Activated naive CD8-positive, alpha-beta T cell (primary cell): ENCODE measurements around the gene ZNF467.

Experiments used
- H3K27ac Mint-ChIP-seq: one replicate; pipeline ENCODE4 v1.8.0; 2021; ENCODE audit warnings: mixed read lengths
- H3K27me3 Mint-ChIP-seq: one replicate; pipeline ENCODE4 v1.8.0; 2021; ENCODE audit warnings: mixed read lengths
- H3K36me3 Mint-ChIP-seq: one replicate; pipeline ENCODE4 v1.8.0; 2021; ENCODE audit warnings: mixed read lengths
- H3K4me1 Mint-ChIP-seq: one replicate; pipeline ENCODE4 v1.8.0; 2021; ENCODE audit warnings: low read depth, mixed read lengths
- H3K4me3 Mint-ChIP-seq: one replicate; pipeline ENCODE4 v1.8.0; 2021; ENCODE audit warnings: mild to moderate bottlenecking, mixed read lengths
- H3K9me3 Mint-ChIP-seq: one replicate; pipeline ENCODE4 v1.8.0; 2021; ENCODE audit warnings: low read depth, mixed read lengths

ZNF467 gene

DNA sequence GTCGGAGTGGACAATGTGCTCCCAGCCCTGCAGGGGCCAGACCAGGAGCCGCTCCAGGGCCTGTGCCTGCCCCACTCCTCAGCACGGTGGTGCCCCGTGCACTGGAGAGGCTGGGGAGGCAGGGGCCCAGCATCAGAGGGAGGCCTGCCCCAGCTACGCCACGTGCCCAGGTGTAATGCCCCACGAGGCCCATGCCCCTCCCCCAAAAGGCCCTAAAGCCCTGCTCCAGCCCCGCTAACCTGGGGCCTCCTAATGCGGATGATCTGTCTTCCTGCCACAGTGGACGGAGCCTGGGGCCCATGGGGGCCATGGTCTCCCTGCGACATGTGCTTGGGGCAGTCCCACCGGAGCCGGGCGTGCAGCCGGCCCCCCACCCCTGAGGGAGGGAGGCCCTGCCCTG lies 41.1 kb upstream of the ZNF467 start:
- Mint-ChIP-seq H3K4me1 (peaks cover 4% of the 10 kb centered on the region), H3K9me3 (no peaks in the 10 kb centered on the region), H3K27ac (no peak overlapping the region), H3K27me3 (no peaks in the 10 kb centered on the region), H3K36me3 (no peaks in the 10 kb centered on the region), H3K4me3 (no peak overlapping the region)

DNA sequence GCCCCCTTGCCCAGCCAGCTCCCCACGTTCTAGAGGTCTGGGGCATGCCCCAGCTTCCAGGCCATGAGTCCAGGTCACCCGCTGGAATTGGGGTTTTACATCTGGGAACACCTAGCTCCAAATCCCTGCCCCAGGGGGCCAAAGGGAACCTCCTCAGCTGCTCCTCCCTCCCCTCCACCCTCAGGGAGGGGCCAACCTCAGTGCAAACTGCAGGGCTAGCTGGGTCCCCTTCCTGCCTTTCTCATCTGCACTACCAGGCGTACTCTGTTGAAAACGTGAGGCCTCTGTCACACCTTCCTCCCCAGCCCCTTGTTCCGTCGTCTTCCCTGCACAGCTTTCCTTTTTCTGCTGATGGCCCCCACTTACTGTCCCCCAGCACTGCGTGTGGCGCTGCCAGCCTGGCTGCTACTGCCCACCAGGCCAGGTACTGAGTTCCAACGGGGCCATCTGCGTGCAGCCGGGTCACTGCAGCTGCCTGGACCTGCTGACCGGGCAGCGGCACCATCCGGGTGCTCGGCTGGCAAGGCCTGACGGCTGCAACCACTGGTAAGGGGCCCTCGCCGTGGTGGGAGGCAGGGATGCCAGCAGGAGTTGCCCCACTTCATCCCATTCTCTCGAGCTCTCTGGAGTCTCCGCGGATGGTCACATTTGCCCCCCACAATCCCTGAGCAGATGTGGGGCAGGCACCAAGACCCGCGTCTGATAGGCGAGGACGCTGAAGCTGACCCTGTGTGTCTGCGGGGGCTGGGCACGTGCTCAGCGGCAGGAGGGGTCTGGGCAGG lies 40.1 kb upstream of the ZNF467 start:
- no peak overlapping the region for H3K27ac Mint-ChIP-seq
- peaks cover 4% of the 10 kb centered on the region for H3K4me1 Mint-ChIP-seq
- no peaks in the 10 kb centered on the region for H3K36me3 Mint-ChIP-seq
- no peaks in the 10 kb centered on the region for H3K27me3 Mint-ChIP-seq
- H3K9me3 Mint-ChIP-seq = no peaks in the 10 kb centered on the region
- H3K4me3 Mint-ChIP-seq = no peak overlapping the region

DNA sequence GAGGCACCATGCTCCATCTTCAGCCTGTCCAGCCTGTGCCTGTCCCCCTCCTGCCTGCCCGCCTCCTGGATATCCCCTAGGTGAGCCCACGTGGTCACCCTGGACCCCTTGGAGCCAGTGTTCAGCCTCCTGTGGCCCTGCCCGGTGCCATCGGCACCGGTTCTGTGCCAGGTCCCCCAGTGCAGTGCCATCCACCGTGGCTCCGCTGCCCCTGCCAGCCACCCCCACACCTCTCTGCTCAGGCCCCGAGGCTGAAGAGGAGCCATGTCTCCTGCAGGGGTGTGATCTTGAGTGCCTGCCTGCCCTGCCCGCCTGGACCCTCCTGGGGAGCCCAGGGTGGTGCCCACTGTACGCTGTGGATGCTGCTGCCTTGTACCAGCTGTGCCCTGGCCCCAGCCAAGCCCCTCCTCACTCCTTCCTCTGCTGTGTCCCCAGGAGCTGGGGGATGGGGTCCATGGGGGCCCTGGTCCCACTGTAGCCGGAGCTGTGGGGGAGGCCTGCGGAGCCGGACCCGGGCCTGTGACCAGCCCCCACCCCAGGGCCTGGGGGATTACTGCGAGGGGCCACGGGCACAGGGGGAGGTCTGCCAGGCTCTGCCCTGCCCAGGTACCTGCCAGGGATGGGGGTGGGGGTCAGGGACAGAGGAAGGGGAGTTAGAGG lies 38.6 kb upstream of the ZNF467 start:
- Mint-ChIP-seq H3K4me1 (peaks cover 5% of the 10 kb centered on the region), H3K27me3 (no peaks in the 10 kb centered on the region), H3K4me3 (no peak overlapping the region)

DNA sequence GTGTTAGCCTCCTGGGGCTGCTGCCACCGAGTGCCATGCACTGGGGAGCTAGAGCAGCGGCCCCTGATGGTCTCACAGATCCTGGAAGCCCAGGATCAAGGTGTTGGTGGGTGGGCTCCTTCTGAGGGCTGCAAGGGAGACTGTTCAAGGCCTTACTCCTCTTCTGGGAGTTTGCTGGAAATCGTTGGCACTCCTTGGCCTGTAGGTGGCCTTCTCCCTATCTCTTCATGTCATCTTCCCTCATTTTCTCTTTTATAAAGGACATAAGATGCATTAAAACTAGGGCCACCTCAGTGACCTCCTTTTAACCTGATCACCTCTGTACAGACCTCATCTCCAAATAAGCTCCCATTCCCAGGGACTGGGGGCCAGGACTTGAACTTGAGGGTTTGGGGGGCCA lies 37.8 kb upstream of the ZNF467 start:
- H3K36me3 Mint-ChIP-seq = no peaks in the 10 kb centered on the region
- H3K27ac Mint-ChIP-seq = no peak overlapping the region
- peaks cover 7% of the 10 kb centered on the region for H3K4me1 Mint-ChIP-seq
- no peak overlapping the region for H3K4me3 Mint-ChIP-seq
- no peaks in the 10 kb centered on the region for H3K9me3 Mint-ChIP-seq
- H3K27me3 Mint-ChIP-seq = no peaks in the 10 kb centered on the region

More for the DNA sequence above, 38.6 kb upstream of the ZNF467 start:
- H3K9me3 Mint-ChIP-seq = no peaks in the 10 kb centered on the region
- H3K36me3 Mint-ChIP-seq = no peaks in the 10 kb centered on the region
- H3K27ac Mint-ChIP-seq = no peak overlapping the region

DNA sequence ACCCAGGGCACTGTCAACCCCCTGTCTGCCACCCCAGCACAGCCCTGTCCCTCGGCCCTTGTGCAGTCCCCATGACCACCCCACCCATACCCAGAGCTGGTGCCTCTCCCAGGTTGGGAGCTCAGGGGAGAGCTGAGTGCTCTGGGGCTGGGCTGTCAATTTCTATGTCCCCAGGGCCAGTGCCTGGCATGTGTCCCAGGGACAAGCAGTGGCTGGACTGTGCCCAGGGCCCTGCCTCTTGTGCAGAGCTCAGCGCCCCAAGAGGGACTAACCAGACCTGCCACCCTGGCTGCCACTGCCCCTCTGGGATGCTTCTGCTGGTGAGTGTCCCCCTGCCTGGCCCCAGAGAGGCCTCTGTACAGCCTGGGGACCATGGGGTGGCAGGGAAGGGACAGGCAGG lies 35.8 kb upstream of the ZNF467 start:
- no peaks in the 10 kb centered on the region for H3K36me3 Mint-ChIP-seq
- H3K4me3 Mint-ChIP-seq = no peak overlapping the region

DNA sequence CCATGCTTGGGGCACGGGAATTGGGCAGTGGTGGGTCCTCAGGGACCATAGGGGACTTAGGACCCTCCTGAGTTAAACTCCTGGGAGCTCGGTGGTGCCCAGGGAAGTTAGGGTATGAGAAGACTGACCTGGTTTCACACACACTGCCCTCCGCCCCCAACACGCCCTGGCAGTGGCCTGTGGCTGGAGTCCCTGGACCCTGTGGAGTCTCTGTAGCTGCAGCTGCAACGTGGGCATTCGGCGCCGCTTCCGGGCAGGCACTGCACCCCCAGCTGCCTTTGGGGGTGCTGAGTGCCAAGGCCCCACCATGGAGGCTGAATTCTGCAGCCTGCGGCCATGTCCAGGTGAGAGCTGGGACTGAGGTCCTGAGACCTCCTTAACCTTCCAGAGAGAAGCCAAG lies 34.9 kb upstream of the ZNF467 start:
- no peaks in the 10 kb centered on the region for H3K9me3 Mint-ChIP-seq
- H3K27me3 Mint-ChIP-seq = no peaks in the 10 kb centered on the region
- no peak overlapping the region for H3K27ac Mint-ChIP-seq
- no peaks in the 10 kb centered on the region for H3K36me3 Mint-ChIP-seq
- H3K4me3 Mint-ChIP-seq = no peak overlapping the region
- peaks cover 5% of the 10 kb centered on the region for H3K4me1 Mint-ChIP-seq

More for the DNA sequence above, 35.8 kb upstream of the ZNF467 start:
- no peak overlapping the region for H3K27ac Mint-ChIP-seq
- H3K9me3 Mint-ChIP-seq = no peaks in the 10 kb centered on the region
- H3K4me1 Mint-ChIP-seq = peaks cover 7% of the 10 kb centered on the region
- no peaks in the 10 kb centered on the region for H3K27me3 Mint-ChIP-seq

DNA sequence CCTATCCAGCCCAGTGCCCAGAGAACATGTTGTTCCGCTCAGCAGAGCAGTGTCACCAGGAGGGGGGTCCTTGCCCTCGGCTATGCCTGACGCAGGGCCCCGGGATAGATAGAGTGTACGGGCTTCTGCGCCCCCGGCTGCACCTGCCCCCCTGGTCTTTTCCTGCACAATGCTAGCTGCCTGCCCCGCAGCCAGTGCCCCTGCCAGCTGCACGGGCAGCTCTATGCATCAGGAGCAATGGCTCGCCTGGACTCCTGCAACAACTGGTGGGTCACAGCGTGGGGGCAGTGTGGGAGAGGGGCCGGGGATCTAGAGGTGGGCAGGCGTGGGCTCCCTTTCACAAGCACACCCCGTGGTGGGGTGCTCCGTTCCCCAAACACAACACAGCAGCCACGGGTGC lies 33.3 kb upstream of the ZNF467 start:
- Mint-ChIP-seq H3K27me3 (no peaks in the 10 kb centered on the region), H3K4me1 (peaks cover 3% of the 10 kb centered on the region), H3K9me3 (no peaks in the 10 kb centered on the region), H3K4me3 (no peak overlapping the region), H3K36me3 (no peaks in the 10 kb centered on the region), H3K27ac (no peak overlapping the region)

DNA sequence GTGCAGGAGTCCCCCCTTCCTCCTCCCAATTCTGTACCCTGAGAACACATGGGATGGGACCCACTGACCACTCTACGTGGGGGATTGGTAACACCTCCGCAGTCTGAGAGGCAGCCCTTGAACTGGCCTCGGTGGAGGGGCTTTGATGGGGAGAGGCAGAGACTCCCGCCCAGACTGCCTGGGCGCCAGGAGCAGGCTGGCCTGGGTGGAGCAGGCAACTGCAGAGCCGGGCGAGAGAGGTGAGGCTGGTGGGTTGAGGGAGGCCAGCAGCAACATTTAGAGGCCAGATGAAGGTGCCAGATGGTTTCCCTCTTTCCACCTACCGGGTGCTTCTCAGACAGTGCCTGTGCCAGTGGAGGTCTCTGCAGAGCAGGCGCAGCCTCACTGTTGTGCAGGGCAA lies 30.7 kb upstream of the ZNF467 start:
- no peaks in the 10 kb centered on the region for H3K27me3 Mint-ChIP-seq
- H3K36me3 Mint-ChIP-seq = no peaks in the 10 kb centered on the region
- no peak overlapping the region for H3K27ac Mint-ChIP-seq
- H3K9me3 Mint-ChIP-seq = no peaks in the 10 kb centered on the region
- no peak overlapping the region for H3K4me3 Mint-ChIP-seq
- H3K4me1 Mint-ChIP-seq = peaks cover 3% of the 10 kb centered on the region

DNA sequence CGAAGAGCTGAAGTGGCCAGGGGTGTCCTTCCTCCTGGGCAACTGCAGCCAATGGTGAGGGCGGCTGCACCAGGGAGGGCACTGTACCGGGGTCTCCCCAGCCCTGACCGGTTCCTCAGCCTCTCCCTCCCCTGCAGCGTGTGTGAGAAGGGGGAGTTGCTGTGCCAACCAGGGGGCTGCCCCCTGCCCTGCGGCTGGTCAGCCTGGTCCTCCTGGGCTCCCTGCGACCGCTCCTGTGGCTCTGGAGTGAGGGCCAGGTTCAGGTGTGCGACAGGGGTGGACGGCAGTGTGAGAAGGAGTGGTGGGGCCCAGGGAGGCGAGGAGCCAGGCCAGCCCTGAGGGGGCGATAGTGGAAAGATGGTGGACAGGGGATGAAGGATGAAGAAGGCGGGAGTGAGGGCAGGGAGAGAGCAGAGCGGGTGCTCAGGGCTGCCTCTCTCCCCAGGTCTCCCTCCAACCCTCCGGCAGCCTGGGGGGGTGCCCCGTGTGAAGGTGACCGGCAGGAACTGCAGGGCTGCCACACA lies 30.2 kb upstream of the ZNF467 start:
- no peak overlapping the region for H3K4me3 Mint-ChIP-seq

DNA sequence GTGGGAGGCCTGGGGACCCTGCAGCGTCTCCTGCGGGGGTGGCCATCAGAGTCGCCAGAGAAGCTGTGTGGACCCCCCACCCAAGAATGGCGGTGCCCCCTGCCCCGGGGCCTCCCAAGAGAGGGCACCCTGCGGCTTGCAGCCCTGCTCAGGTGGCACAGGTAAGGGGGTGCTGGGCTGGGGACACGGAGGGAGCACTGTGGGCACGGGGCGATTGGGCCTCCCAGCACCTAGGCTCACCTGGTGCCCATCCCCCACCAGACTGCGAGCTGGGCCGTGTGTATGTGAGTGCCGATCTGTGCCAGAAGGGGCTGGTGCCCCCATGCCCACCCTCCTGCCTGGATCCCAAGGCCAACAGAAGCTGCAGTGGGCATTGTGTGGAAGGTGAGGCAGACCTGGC lies 29.6 kb upstream of the ZNF467 start:
- Mint-ChIP-seq H3K4me1 (peaks cover 3% of the 10 kb centered on the region), H3K4me3 (no peak overlapping the region), H3K36me3 (no peaks in the 10 kb centered on the region), H3K27me3 (no peaks in the 10 kb centered on the region), H3K9me3 (no peaks in the 10 kb centered on the region), H3K27ac (no peak overlapping the region)

More for the DNA sequence above, 30.2 kb upstream of the ZNF467 start:
- Mint-ChIP-seq H3K27ac (no peak overlapping the region), H3K36me3 (no peaks in the 10 kb centered on the region), H3K9me3 (no peaks in the 10 kb centered on the region), H3K4me1 (peaks cover 3% of the 10 kb centered on the region), H3K27me3 (no peaks in the 10 kb centered on the region)

DNA sequence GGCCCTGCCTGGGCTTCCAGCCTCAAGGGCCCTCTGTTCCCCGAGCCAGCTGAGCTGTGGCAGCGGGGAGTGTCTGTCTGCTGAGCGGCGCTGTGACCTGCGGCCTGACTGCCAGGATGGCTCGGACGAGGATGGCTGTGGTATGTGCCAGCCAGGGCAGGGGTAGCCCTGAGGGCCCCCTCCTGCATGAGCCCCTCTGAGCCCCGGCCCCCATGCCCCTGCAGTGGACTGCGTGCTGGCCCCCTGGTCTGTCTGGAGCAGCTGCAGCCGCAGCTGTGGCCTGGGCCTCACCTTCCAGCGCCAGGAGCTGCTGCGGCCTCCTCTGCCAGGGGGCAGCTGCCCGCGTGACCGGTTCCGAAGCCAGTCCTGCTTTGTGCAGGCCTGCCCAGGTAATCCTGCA lies 28.4 kb upstream of the ZNF467 start:
- no peaks in the 10 kb centered on the region for H3K27me3 Mint-ChIP-seq
- H3K27ac Mint-ChIP-seq = no peak overlapping the region
- peaks cover under 1% of the 10 kb centered on the region for H3K4me1 Mint-ChIP-seq
- H3K4me3 Mint-ChIP-seq = no peak overlapping the region
- H3K9me3 Mint-ChIP-seq = no peaks in the 10 kb centered on the region
- H3K36me3 Mint-ChIP-seq = no peaks in the 10 kb centered on the region

DNA sequence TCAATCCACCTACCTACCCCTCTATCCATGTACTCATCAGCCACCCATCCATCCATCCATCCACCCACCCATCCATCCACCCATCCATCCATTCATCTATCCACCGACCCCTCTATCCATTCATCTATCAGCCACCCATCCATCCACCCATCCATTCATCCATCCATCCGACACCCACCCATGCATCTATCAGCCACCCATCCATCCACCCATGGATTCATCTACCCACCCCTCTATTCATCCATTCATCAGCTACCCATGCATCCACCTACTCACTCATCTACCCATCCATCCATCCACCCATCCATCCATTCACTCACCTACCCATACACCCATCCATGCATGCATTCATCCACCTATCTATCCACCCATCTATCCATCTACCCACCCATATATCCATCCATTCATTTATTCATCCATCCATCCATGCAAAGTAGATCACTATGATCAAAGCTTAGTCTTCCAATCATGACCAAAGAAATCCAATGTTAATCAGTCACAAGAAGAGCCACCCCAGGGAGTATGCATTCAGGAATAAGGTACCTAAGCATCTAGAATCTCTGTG lies 27.7 kb upstream of the ZNF467 start:
- H3K36me3 Mint-ChIP-seq = no peaks in the 10 kb centered on the region
- no peaks in the 10 kb centered on the region for H3K9me3 Mint-ChIP-seq
- no peaks in the 10 kb centered on the region for H3K4me1 Mint-ChIP-seq
- no peak overlapping the region for H3K27ac Mint-ChIP-seq
- H3K27me3 Mint-ChIP-seq = no peaks in the 10 kb centered on the region
- no peak overlapping the region for H3K4me3 Mint-ChIP-seq

DNA sequence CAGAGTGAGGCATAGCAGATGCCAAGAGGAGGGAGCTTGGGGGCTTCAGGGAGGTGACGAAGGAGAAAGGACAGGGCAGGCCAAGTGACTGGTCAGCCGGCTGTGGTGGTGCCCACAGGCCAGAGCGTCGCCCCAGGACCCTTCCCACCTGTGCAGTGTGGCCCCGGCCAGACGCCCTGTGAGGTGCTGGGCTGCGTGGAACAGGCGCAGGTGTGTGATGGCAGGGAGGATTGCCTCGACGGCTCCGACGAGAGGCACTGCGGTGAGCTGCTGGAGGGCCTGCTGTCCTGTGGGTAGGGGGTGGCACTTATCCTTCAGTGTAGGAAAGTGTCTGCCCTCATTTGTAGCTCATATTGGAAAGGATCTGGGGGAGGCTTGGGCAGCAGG lies 26.8 kb upstream of the ZNF467 start:
- Mint-ChIP-seq H3K4me3 (no peak overlapping the region), H3K27me3 (no peaks in the 10 kb centered on the region), H3K27ac (no peak overlapping the region), H3K4me1 (no peaks in the 10 kb centered on the region), H3K36me3 (no peaks in the 10 kb centered on the region), H3K9me3 (no peaks in the 10 kb centered on the region)

DNA sequence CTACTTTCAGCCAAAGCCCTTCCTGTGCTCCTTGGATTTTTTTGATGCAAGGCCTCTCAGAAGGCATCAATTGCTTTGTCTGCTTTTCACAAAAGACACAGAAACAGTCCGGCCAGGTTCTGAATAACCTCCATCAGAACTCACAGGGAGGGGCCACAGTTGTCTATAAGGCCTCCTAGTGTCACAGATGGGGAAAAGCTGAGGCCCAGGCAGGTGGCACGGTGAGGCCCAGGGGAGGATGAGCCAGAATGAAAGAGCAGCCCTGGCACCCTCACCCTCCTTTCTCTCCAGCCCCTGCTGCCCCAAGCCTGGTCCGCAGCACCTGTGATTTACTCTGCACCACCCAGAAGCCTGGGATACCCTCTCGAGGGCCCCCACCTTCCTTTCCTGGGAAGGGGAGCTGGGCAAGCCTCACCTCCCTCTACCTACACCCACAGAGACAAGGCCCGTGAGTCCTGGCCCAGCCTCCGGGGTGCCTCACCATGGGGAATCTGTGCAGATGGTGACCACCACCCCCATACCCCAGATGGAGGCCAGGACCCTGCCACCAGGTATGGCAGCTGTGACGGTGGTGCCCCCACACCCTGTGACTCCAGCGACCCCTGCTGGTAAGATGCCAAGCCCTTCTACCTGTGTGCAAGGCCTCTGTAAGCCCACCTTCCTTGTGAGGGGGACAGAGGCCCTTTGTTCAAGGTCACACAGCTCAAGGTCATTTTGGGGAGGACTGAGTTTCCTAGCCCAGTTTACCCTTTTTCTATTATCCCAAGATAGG lies 26.2 kb upstream of the ZNF467 start:
- Mint-ChIP-seq H3K27me3 (no peaks in the 10 kb centered on the region), H3K36me3 (no peaks in the 10 kb centered on the region), H3K4me1 (no peaks in the 10 kb centered on the region), H3K4me3 (no peak overlapping the region), H3K9me3 (no peaks in the 10 kb centered on the region), H3K27ac (no peak overlapping the region)

DNA sequence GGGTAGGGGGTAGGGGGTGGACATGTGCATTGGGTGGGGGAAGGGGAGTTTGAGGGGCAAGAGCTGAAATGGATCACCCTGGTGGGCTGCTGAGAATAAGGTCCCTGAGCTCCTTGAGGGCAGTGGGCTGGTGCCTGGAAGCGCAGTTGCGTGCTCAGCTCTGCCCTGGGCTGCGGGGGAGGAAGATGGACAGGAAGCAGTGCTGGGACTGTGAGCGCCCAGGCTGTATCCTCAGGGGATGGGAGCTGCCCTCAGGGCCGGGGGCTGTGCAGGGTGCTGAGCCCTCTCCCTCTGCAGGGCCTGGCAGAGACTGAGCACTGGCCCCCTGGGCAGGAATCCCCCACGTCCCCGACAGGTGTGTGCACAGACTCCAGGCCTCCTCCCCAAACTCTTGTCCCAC lies 24.4 kb upstream of the ZNF467 start:
- H3K4me1 Mint-ChIP-seq = no peaks in the 10 kb centered on the region
- H3K27ac Mint-ChIP-seq = no peak overlapping the region
- no peaks in the 10 kb centered on the region for H3K9me3 Mint-ChIP-seq
- H3K4me3 Mint-ChIP-seq = no peak overlapping the region
- H3K27me3 Mint-ChIP-seq = peaks cover 1% of the 10 kb centered on the region
- no peaks in the 10 kb centered on the region for H3K36me3 Mint-ChIP-seq
